IMR-90 (cell line): Measurements from ENCODE around the gene FAU.

Source experiments
- BHLHE40 ChIP-seq: fragments of 150-350 bp; IDR thresholded peaks from 2 replicates; pipeline ENCODE4 v1.6.1; 2016; ENCODE audit warnings: mild to moderate bottlenecking, low read depth, low read length
- CEBPB ChIP-seq: IDR thresholded peaks from 2 replicates; pipeline ENCODE4 v1.6.1; 2012; ENCODE audit warnings: low read depth, low read length, improper control_type of control experiment
- CHD1 ChIP-seq: IDR thresholded peaks from 2 replicates; pipeline ENCODE4 v1.6.1; 2012; ENCODE audit warnings: low read depth, low read length, improper control_type of control experiment
- CTCF ChIP-seq: conservative IDR thresholded peaks from 2 replicates; pipeline ENCODE4 v1.5.1; 2012; ENCODE audit warnings: mild to moderate bottlenecking, low read depth, low read length, improper control_type of control experiment
- ELK1 ChIP-seq: fragments of 150-350 bp; IDR thresholded peaks from 2 replicates; pipeline ENCODE4 v1.6.1; 2016; ENCODE audit warnings: low read depth, mild to moderate bottlenecking, low read length, moderate library complexity, borderline replicate concordance
- FOS ChIP-seq: fragments of 150-350 bp; IDR thresholded peaks from 2 replicates; pipeline ENCODE4 v1.6.1; 2016; ENCODE audit warnings: low read depth, low read length
- MAFK ChIP-seq: IDR thresholded peaks from 2 replicates; pipeline ENCODE4 v1.6.1; 2012; ENCODE audit warnings: low read depth, low read length, improper control_type of control experiment
- MAZ ChIP-seq: IDR thresholded peaks from 2 replicates; pipeline ENCODE4 v1.6.1; 2012; ENCODE audit warnings: low read depth, mild to moderate bottlenecking, low read length, improper control_type of control experiment, moderate library complexity, borderline replicate concordance
- MXI1 ChIP-seq: IDR thresholded peaks from 2 replicates; pipeline ENCODE4 v1.6.1; 2012; ENCODE audit warnings: low read depth, mild to moderate bottlenecking, low read length, moderate library complexity, borderline replicate concordance
- NFE2L2 ChIP-seq: fragments of 150-350 bp; IDR thresholded peaks from 2 replicates; pipeline ENCODE4 v1.6.1; 2016; ENCODE audit warnings: low read depth, mild to moderate bottlenecking, low read length
- POLR2A ChIP-seq: IDR thresholded peaks from 2 replicates; pipeline ENCODE4 v1.6.1; 2012; ENCODE audit warnings: mild to moderate bottlenecking, low read depth, low read length
- RAD21 ChIP-seq: IDR thresholded peaks from 2 replicates; pipeline ENCODE4 v1.6.1; 2012; ENCODE audit warnings: low read length, improper control_type of control experiment
- RFX5 ChIP-seq: IDR thresholded peaks from 2 replicates; pipeline ENCODE4 v1.8.0; 2012; ENCODE audit warnings: low read depth, mild to moderate bottlenecking, low read length, moderate library complexity
- SMC3 ChIP-seq: fragments of 150-350 bp; IDR thresholded peaks from 2 replicates; pipeline ENCODE4 v1.6.1; 2016; ENCODE audit warnings: low read depth, mild to moderate bottlenecking, antibody characterized with exemption, low read length, moderate library complexity

DNA sequence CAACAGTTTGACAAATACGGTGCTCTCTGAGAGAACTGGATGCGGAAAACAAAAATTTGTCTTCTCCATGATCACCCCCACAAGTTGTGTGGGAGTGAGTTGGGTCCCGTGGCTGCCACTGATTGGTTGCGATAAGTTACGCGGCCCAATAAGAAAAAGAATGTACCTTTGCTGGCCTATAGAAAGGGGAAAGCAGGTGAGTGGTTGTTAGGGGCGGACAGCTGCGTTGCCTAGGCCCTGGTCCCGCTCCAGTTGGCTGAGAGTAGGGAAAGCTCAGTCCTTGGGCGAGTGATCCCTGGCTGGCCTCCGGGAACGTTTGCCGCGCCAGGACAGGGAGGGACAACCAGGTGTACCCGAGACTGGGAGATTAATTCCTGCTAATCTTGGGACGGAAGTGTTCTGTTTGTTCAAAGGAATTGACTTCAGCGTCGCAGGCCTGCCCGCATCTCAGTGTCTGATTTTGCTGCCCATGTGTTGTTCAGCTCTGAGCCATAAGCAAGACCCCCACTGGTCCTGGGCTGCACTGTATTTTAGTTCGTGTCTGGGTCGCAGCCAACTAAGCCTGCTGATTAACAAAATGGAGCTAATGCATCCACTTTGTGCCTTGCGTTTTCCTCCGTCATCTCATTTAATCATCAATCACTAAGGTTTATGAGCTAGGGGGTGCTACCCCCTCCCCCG, 13.2 kb upstream of the FAU start:
- no peak for TF ChIP-seq SMC3
- no peak for TF ChIP-seq CTCF
- no peak for TF ChIP-seq POLR2A
- no peak for TF ChIP-seq FOS
- TF ChIP-seq ELK1 = no peak
- TF ChIP-seq BHLHE40 = no peak; the same call in 1 of the 2 replicates
- TF ChIP-seq RFX5 = no peak
- TF ChIP-seq MAZ = peak; percentile 46; the same call in 1 of the 2 replicates
- no peak for TF ChIP-seq MXI1
- no peak for TF ChIP-seq MAFK
- no peak for TF ChIP-seq CEBPB
- TF ChIP-seq RAD21 = no peak
- no peak for TF ChIP-seq NFE2L2
- TF ChIP-seq CHD1 = 0 out of 2 replicates have a peak, but pooled peaks have one; percentile 89
